ENCODE results near the gene SMCO2. TPM values are rescaled to one million over a fixed set of nuclear protein-coding genes. Genes with fewer than 3 reads are reported as not detected.

The SMCO2 gene
- total and polyA plus RNA-seq, 9 donors, result not detected

DNA sequence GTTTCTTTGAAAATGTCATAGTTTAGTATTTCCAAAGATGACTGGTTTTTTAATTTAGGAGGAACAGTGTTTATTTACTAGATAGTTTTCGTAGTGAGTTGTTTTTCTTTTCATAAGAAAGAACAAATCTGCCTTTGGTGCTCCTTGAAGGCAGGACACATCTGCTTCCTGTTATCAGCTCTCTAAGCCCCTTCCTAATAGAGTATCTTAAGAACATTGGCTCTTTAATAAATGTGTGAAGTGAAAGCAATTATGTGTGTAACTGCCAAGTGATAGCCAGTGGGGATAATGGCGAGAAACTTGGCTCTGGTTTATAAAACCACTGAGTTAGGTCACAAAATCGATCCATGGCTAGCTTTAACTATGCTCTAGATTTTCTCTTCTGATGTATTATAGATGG, 54.0 kb downstream of the SMCO2 start:
- no peak for DNase-seq
- Histone ChIP-seq H3K4me3 (no peak overlapping the region), H3K9me3 (no peaks in the 10 kb centered on the region), H3K4me1 (ENCODE audit: insufficient read depth) (no peaks in the 10 kb centered on the region), H3K27ac (no peak overlapping the region), H3K27me3 (no peaks in the 10 kb centered on the region), H3K36me3 (no peaks in the 10 kb centered on the region)
- WGBS, 3 donors, result 39 to 47% (median 47%) methylated on average over 3 of the region's 3 CpGs
- intact Hi-C loops (cut with DNase I), result no loop called here
- TF ChIP-seq, protein P1, sequence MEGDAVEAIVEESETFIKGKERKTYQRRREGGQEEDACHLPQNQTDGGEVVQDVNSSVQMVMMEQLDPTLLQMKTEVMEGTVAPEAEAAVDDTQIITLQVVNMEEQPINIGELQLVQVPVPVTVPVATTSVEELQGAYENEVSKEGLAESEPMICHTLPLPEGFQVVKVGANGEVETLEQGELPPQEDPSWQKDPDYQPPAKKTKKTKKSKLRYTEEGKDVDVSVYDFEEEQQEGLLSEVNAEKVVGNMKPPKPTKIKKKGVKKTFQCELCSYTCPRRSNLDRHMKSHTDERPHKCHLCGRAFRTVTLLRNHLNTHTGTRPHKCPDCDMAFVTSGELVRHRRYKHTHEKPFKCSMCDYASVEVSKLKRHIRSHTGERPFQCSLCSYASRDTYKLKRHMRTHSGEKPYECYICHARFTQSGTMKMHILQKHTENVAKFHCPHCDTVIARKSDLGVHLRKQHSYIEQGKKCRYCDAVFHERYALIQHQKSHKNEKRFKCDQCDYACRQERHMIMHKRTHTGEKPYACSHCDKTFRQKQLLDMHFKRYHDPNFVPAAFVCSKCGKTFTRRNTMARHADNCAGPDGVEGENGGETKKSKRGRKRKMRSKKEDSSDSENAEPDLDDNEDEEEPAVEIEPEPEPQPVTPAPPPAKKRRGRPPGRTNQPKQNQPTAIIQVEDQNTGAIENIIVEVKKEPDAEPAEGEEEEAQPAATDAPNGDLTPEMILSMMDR (IDR thresholded peaks at IDR 0.05), result no peak
- TF ChIP-seq POLR2A (IDR thresholded peaks at IDR 0.05) (no peak), EP300 (IDR thresholded peaks at IDR 0.05) (no peak)

DNA sequence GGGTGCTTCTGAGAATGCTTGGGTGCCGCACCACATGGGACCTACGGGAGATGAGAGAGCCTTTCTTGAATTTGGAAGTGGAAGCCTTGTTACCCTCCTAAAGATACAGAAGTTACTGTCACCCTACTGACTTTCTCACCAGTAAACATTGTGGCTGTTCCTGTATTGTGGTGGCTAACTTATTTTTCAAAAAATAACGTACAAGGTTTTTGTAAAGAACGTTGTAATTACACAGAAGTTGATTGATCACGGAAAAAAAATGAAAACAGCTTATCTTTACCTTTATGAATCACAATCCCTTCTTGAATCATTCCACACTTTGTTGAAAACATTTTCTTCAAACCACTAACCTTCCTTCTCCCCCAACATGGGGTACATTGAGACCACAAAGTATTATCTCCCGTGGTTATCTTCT, 55.5 kb downstream of the SMCO2 start:
- TF ChIP-seq, protein P1 (IDR thresholded peaks at IDR 0.05), result no peak
- TF ChIP-seq EP300 (IDR thresholded peaks at IDR 0.05) (no peak), POLR2A (IDR thresholded peaks at IDR 0.05) (no peak)
- H3K27me3 ChIP-seq, result no peaks in the 10 kb centered on the region
- H3K9me3 ChIP-seq, result no peaks in the 10 kb centered on the region
- H3K4me1 ChIP-seq (ENCODE audit: insufficient read depth), result no peaks in the 10 kb centered on the region
- DNase-seq, result no peak
- no peaks in the 10 kb centered on the region for H3K36me3 ChIP-seq
- 91 to 94% (median 93%) methylated on average over 6 of the region's 6 CpGs for WGBS, 3 donors
- no peak overlapping the region for H3K4me3 ChIP-seq
- no peak overlapping the region for H3K27ac ChIP-seq
- intact Hi-C loops (cut with DNase I), result no loop called here

DNA sequence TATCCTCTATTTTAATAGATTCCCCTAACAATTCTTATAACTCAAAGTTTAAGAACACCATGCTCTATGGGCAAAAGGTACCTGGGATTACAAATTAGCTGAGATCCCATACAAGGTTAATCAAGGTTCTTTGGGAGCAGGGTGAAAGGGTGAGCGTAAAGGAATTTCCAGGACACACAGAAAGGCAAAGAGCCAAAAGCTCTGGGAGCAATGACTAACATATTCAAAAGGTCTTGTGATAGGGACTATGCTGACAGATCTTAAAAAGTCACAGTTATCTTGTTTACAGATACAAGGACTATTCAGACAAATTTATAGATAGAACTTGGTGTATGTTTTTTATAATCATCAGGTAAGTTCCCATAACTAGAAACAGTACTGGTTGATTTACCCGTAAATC, 58.0 kb downstream of the SMCO2 start:
- Histone ChIP-seq H3K9me3 (no peaks in the 10 kb centered on the region), H3K27me3 (no peaks in the 10 kb centered on the region), H3K4me1 (ENCODE audit: insufficient read depth) (no peaks in the 10 kb centered on the region), H3K27ac (no peak overlapping the region), H3K4me3 (no peak overlapping the region), H3K36me3 (no peaks in the 10 kb centered on the region)
- no peak for TF ChIP-seq EP300 (IDR thresholded peaks at IDR 0.05)
- TF ChIP-seq, protein P1 (IDR thresholded peaks at IDR 0.05), result no peak
- no peak for TF ChIP-seq POLR2A (IDR thresholded peaks at IDR 0.05)
- DNase-seq, result no peak
- intact Hi-C loops (cut with DNase I), result no loop called here
- WGBS, 3 donors, result 90 to 98% (median 95%) methylated on average over 2 of the region's 2 CpGs

DNA sequence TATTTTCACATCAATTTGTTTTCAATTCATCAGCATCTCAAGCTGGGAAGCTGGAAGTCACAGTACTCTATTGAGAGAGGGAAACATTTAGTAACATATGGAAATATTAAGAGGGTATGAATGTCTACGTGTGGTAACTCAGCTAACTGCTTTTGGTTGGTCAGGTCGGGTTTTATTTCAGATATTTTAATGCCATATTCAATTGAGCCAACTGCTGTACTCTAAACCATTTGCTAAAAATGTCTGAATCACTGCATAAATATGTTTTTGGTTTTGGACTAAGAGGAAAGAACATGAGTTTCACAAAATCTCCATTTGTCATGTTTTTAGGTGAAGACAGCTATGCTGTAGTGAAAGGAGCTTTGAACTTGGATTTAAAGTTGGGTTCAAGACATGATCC, 58.6 kb downstream of the SMCO2 start:
- Histone ChIP-seq H3K9me3 (no peaks in the 10 kb centered on the region), H3K27ac (no peak overlapping the region), H3K4me1 (ENCODE audit: insufficient read depth) (no peaks in the 10 kb centered on the region), H3K4me3 (no peak overlapping the region), H3K27me3 (no peaks in the 10 kb centered on the region), H3K36me3 (no peaks in the 10 kb centered on the region)
- whole genome bisulfite sequencing, 3 donors, result 68 to 86% (median 78%) methylated on average over 2 of the region's 2 CpGs
- DNase-seq, result no peak
- TF ChIP-seq, protein P1 (IDR thresholded peaks at IDR 0.05), result no peak
- no peak for TF ChIP-seq POLR2A (IDR thresholded peaks at IDR 0.05)
- TF ChIP-seq EP300 (IDR thresholded peaks at IDR 0.05), result no peak
- intact Hi-C loops (cut with DNase I), result no loop called here

DNA sequence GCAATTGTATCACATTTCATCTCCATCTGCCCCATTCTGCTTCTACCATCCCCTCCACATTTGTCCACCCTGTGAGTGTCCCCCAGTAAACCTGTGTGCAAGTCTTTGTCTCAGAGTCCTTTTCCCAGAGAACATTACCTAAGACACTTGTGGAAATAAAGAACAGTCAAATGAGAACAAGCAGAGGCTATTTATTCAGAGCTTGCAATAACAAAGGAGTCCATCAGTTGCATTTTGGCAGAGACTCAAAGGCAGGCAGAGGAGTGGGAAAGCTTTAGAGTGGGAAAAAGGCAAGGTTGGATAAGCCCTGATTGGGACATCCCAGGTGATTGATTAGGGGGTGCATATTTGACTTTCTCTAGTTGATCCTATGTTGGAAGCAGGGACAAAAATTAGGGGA, 59.2 kb downstream of the SMCO2 start:
- Histone ChIP-seq H3K9me3 (no peaks in the 10 kb centered on the region), H3K36me3 (no peaks in the 10 kb centered on the region), H3K4me3 (no peak overlapping the region), H3K27me3 (no peaks in the 10 kb centered on the region), H3K4me1 (ENCODE audit: insufficient read depth) (no peaks in the 10 kb centered on the region), H3K27ac (no peak overlapping the region)
- TF ChIP-seq EP300 (IDR thresholded peaks at IDR 0.05), result no peak
- no peak for TF ChIP-seq POLR2A (IDR thresholded peaks at IDR 0.05)
- TF ChIP-seq, protein P1 (IDR thresholded peaks at IDR 0.05), result no peak
- intact Hi-C loops (cut with DNase I), result no loop called here
- DNase-seq, result no peak
